NCI-H2107 (cell line): ENCODE data around the gene SPINK1.
"Not testable (repeated sequence)": the region's sequence is repeated elsewhere in the genome, so short reads cannot be mapped to it uniquely, and the experiment has no call there.

Source experiments
- DNase-seq: peaks from one replicate; lab custom pipeline; 2025; lab: John Stamatoyannopoulos, UW

Gene SPINK1

DNA sequence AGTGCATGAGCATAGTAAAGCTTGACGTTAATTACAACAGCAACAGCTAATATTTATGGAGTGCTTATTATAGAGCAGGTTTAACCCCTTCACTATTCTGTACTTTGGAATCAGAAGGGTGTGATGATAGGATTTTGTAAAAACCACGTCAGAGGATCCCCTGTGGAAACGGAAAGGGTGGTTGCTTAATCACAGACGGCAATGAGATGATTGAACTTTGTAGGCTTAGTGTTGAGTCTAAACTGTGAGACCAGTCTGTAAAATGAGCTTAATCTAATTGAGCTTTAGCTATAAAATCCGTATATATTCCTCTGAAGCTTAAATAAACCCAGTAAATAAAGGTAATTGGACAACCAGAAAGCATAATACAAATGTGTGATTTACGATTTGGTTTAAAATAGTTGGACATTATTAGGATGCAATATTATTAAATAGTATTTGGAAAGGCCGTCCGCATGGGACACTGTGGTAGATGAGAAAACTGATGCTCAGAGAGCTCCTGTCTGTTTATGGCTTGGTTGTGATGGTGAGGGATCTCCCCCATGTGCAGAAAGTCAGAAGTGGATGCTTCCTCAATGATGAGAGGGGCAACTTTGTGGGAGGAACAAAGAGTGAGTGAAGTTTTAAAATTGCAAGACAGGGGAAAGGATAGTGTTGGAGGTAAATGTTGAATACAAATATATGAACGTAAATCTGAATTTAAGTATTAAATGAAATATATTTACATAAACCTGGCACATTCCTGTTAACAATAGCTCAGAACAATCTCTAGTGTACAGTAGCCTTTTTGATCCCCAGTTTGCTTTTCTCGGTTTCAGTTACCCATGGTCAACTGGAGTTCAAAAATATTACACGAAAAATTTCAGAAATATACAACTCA, 23.7 kb upstream of the SPINK1 start:
- DNase-seq = no peak

DNA sequence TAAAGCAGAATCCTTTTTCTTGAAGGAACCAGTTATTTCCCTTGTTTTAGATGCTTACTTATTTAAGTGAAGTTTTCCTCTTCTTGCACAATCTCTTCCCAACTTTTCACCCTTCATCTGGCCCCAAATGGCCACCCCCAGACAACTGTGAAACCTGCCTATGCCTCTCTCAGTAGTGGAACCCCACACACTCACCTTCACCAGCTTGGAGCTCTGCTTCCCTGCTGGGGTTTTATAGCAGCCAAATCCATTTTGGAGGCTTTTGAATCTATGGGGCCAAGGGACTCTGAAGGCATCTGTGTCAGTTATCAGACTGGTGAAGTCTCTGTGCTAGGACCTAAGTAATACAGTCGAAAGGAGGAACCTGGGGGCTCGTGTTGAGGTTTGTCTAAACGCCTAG, 22.9 kb upstream of the SPINK1 start:
- DNase-seq = no peak

DNA sequence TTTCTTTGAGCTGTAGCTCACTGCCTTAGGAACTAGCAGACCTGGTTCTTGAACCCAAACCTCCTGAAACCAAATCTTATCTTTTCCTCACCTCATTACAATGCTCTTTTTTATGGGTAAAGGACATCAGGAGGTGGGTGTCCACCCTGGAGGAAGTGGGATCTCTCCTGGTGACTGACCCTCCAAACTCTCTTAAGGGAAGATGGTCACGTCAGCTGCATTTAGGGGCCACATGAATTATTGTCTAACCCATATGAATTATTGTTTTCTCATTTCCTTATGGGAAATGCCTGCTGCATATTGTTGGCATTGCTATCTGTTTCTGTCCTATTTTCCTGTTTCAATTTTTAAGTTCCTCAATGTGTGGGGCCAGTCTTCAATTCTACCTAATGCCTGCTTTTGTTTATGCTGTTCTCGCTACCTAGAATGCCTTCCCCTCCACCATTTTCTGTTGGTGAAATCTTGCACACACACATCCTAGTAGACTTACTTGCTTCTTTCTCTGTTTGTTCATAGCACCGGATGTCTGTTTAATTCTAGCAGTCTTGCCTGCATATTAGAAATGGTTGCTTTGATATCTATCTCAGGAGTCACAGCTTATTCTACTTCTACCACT, 22.0 kb upstream of the SPINK1 start:
- DNase-seq = no peak

DNA sequence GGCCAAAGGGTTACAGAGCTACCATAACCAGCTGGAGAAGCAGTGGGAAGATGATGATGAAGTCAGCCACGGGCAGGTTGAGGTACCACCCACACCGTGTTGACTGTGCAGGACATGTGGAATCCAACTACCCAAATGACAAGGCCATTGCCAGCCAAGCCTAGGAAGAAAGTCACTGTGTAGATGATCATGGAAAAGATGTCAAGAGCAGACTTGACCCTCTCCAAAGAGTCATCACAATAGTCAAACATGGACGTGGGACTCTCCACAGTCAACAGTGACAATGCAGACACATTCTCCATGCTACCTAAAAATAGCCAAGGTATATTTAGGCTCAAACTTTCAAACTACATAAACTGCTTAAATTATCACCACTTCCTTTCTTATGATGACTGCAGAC, 20.9 kb upstream of the SPINK1 start:
- no peak for DNase-seq

DNA sequence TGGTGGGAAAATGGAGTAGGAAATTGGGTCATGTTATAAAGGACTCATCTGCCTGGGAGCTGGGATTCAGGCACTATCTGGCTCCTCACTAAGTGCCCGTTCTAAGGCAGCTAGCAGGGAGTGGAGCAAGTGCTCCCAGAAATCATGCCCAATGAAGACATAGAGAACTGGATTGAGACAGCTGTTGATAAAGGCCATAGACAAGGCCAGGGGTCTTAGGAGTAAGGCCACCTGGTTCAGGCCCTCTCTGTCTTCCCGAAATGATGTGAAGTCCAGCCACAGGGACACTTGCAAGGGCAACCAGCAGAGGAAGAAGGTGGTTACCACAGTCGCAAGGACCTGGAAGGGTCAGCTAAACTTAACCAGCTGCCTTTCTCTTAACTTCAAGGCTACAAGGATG, 20.1 kb upstream of the SPINK1 start:
- DNase-seq = no peak

DNA sequence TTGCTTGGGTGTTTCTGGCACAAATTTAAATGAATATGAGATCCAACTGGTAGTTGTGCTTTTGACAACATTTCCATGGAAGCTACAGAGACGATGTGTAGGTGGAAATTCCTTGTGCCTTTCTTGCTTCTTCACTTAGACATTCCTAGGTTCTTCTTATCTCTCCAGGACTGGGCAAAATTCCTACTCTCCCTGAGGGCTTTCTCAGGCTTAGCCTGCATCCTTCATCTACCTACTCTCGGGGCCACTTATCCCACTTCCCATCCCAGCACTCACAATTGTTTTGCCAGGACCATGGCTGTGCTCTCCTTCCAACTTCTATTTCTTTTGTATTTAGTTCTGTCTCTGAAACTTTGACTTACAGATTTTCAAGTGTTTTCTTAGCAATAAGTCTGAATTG, 17.8 kb upstream of the SPINK1 start:
- no peak for DNase-seq

DNA sequence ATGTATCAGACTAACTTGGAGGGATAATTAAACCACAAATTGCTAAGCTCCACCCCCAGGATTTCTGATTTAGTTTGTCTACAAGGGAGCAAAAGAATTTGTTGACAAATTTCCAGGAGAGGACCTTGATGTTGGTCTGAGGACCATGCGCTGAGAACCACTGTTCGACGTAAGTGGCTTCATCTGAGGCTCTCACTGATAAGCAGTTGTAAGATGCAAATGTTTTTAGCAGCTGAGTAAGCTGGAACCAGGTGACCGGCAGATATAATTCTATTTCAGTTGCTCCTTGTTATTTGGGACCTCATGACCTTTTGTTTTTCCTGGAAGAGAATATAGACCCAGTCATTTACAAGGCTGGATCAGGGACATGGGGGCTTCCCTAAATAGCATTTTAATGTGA, 14.1 kb upstream of the SPINK1 start:
- no peak for DNase-seq

DNA sequence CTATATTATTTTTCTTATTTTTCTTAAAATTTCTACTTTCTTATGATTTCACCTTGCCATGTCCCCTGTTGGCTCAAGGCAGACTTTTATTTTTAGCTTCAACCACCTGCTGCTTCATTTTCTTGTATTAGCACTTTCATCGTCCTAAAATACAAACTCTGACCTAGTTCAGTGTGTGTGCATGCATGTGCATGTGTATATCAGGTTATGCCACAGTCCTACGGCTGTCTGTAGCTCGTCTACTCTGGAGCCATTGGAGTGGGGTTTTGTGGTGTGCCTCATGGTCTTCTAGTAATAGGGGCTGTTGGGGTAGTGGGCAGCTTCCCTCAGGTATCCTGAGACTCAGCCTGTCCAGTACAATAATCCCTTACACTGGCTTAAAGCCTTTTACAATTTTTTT, 13.4 kb upstream of the SPINK1 start:
- no peak for DNase-seq

DNA sequence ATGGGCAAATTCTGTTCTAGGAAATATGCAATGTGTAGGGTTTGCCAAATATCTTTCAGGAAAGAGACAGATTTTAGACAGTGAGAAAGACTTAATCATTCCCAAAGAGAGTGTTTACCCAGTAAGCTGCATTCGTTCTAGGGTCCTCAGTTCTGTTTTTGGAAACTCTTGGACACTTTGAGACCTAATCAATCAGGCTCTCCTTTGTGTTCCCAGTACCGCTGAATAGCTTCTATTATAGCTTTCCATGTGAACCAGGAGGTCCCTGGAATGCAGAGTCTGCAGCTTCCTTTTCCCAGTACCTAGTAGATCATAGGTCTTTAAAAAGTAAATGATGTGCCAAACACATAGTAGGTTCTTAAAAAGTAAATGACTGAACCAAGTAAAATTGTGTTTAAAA, 11.4 kb upstream of the SPINK1 start:
- DNase-seq = no peak

DNA sequence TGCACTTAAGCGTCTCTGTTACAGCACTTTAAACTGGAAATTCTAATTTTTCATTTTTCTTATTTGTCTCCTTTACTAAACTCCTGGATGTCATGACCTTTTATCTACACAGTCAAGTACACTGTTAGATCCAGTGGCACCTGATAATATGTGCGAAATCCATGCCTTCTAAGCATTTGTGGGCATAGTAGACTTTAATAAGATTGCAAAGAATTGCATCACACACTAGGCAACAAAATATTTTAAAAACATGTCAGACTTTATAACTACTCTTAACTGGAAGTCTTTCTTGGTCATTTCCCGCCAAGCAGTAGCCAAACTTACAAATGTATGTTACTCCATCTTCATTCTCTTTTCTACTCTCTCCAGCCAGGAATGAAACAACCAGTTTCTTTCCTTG, 5.0 kb upstream of the SPINK1 start:
- DNase-seq = no peak

DNA sequence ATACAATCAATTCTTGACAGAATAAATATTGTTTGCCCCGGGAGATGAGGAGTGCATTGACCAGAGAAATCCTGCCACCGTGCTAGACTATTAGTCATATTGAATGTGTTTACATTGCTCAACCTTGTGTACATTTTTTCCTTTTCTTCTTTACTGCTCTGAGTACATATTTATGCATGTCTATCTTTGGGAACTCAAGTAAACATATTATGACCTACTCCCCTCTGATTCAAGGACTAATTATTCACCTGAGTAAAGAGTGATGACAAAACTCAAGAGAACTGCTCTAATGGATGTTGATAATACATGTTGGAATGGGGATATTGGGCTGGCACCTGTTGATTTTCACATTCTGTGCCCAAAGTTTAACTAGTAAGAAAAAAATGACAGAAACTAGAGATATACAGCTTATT, 3.9 kb upstream of the SPINK1 start:
- DNase-seq = no peak

DNA sequence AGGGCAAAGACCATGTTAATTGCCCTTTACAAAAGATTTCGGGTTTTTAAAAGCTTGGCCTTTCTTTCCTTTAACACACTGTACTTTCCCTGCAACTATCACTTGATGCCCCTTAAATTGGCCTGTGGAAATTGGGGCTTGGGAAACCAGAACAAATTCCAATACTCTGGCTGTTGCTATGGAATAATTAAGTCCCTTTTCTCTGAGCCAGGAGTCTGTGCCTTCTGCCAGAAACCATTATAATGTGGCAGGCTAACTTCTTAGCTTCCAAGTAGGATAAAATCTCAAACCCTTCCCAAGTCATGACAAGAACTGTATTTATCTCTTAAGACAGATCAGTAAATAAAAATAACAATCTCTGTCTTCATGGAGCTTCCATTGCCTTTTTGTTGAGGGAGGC, 1.1 kb upstream of the SPINK1 start:
- DNase-seq = no peak

DNA sequence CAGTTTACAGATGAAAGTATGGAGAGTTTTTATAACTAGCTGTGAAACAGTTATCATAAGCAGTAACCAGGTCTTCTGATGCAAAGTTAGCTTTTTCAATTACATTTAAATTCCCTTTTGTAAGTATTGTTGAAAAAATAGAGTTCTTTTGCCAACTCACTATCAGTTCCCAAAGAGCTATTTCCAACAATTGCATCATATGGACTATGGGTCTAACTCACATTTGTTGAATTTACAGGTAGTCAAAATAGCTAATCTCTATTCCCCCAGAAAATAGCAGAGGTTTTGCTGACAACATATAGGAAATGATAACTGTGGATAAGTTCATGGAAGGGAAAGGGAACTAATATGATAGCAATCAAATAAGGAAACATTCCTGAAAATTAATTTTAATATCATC, 1.4 kb downstream of the SPINK1 start:
- no peak for DNase-seq

DNA sequence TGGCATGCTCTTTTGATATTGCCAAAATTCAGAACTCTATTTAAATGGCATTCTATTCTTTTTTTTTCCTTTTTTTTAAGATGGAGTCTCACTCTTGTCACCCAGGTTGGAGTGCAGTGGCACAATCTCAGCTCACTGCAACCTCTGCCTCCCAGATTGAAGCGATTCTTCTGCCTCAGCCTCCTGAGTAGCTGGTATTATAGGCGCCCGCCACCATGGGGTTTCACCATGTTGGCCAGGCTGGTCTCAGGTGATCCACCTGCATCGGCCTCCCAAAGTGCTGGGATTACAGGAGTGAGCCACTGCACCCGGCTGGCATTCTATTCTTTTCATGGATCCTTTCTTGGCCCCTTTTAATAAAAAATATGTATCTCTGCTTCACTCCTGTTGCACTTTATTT, 4.5 kb downstream of the SPINK1 start:
- not testable (repeated sequence) for DNase-seq

DNA sequence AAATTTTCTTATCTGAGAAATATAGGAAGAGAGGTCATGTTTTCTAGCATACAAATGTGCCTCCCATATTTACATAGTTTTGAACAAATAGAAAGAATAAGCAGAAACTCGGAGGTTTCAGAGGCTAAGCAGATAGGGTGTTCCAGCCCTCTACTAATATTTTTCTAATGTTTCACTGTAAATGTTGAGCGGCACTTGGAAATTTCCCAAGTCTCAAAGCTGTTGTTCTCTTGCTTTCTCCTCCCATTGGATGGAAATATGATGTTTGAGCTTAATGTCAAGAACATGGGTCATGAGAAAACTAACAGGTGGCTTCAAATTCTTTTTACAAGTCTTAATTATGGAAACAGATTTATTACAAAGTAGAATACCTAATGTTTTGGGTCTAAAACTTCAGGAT, 5.1 kb downstream of the SPINK1 start:
- DNase-seq = no peak

DNA sequence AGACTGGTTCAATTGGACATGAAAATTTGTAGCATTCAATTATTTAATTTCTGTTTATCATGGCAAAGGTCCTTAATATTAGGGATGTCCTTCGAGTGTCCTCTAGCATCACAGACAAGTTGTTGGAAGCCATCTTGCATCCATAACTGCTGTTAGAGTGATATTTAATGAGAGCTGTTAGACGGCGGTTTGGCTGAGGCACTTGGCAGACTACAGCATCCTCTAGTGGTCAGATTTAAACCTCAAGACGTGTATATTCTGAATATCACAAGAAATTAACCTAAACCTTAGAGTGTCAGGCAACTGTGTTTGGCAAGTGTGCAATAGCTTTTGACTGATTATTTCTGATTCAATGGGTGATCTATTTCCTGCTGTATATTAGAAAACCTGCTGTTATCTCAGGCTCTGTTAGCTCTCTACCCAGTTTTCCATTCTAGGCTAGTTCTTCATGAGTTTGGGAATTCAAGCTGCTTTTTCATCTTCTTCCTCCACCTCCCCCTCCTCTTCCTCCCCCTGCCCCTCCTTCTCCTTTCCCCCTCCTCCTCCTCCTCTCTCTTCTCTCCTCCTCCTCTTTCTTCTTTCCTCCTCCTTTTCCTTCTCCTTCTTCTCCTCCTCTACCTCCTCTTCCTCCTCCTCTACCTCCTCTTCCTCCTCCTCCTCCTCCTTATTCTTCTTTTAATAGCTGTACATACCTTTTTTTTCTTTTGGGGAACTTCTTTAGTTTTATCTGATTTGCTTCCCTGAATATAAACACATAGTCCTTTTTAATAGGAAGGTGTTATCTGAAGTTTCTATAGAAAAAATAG, 8.6 kb downstream of the SPINK1 start:
- DNase-seq = no peak

DNA sequence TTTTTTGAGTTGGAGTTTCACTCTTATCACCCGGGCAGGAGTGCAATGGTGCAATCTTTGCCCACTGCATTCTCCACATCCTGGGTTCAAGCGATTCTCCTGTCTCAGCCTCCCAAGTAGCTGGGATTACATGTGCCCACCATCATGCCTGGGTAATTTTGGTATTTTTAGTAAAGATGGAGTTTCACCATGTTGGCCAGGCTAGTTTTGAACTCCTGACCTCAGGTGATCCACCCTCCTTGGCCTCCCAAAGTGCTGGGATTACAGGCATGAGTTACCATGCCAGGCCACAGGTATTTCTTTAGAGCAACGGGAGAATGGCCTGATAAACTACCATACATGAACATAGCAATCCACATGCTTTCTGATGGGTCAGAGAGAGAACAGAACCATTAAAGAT, 9.2 kb downstream of the SPINK1 start:
- DNase-seq = not testable (repeated sequence)

DNA sequence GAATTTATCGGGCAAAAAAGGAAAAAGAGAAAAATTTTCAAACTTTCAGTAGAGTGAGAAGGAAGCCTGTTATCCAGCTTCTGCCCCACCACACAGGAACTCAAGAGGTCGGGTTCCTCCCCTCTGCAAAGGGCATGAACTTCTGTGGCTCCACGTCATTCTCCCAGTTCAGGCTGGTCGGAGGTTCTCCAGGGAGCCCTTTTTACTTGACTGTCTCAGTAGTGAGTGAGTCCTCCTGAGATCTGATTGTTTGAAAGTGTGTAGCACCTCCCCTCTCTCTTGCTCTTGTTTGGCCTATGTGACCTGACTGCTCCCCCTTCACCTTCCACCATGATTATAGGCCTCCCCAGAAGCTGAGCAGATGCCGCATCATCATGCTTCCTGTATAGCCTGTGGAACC, 9.7 kb downstream of the SPINK1 start:
- no peak for DNase-seq

DNA sequence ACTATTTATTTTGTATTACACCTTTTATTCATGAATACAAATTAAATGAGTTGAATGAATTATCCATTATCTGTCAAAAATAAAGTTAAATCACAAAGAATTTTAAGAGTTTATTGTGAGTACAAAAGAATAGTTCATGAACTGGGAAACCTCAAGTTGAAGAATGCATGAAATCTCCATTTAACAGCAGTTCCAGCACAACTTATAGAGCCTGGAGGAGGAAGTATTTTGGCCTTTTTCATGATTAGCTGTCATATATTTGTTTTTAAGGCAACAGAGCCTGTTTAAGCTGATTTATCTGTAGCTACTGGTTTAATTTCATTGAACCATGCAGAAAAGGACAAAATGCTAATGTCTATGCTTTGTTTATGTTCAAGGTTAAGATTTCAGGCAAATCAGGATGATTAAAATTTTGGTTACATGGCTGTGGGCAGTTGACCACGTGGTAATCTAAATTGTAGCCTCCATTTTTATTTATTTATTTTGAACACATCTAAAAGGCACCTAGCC, 12.2 kb downstream of the SPINK1 start:
- no peak for DNase-seq

DNA sequence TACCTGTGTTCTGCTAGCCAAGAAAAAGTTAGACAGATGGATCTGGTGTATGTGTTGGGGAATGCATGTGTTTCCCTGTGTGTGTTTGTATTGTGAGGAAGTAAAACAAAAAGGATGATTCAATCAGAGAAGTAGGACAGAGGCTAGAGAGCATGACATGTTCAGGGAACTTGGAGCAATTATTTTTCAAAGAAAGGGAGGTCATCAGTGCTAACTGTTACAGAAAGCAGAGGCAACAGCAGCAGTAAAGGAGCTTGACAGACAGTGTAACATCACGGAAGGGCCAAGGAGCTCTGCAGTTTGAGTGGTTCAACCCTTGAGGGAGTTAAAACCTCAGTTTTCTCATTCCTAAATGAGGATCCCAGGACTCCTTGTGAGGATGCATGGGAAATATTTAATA, 13.2 kb downstream of the SPINK1 start:
- DNase-seq = no peak

DNA sequence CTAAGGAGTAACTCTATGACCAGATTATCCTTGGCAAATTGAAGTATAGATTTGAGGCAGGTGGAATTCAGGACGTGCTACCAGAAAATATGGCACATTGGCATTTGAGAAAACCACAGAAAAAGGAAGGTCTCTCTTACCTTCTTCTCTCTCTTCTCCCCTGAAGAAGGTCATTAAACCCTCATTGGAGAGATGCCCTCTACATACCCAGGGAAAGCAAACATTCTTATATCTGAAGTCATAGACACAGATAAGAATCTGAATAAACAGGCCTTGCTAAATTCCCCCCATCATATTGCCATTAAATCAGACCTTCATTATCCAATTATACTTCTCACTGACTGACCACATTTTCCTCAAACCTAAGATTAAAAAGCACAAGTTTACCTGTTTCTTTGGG, 17.8 kb downstream of the SPINK1 start:
- no peak for DNase-seq

DNA sequence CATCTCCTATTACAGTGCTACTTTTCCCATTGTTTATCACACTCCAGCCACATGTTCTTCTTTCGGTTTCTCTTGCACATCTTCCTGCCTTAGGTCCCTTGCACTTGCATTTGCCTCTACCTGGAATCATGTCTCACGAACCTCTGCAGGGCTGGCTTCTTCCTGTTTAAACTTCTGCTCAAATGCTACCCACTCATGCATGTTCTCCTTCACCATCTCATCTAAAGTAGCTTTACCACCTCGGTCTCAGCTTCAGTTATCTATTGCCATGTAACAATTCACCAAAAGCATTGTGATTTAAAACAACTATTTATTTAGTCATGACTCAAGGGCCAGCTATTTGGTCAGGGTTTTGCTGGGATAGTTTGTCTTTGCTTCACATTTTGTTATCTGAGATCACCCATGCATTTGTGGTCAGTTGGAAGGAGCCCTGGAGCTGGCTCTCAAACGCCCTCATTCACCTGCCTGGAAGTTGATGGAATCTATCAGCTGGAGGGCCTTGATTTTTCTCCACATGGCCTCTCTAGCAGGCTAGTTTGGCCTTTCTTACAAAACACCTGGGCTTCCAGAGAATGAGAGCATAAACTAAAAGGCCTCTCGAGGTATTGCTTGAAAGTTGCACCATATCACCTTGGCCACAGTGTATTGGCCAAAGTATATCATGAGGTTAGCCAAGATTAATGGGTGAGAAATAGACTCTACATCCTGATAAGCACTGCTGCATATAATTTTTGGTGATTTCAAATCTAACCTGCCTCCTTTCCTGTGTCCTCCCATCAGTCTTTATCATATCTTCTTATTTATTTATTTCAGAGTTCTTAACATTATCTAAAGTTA, 21.4 kb downstream of the SPINK1 start:
- no peak for DNase-seq
